HG02970 (cell line): ENCODE data around the gene ZNF614.
"Not testable (repeated sequence)": the region's sequence is repeated elsewhere in the genome, so short reads cannot be mapped to it uniquely, and the experiment has no call there.

ENCODE experiments used
- ATAC-seq: cut with Tn5 transposase; IDR thresholded peaks from one replicate; pipeline ENCODE4 v1.9.1; 2021; ENCODE audit warnings: mild to moderate bottlenecking, moderate library complexity, moderate number of reproducible peaks; ENCODE audit not compliant: unreplicated experiment, low FRiP score

Gene ZNF614

GRCh38 chr19:51994048-51994644 is 34.0 kb downstream of the ZNF614 start:
- no peak for ATAC-seq

GRCh38 chr19:51993422-51993821 is 34.8 kb downstream of the ZNF614 start:
- ATAC-seq: no peak

- peak; percentile 90 for ATAC-seq
Observed at GRCh38 chr19:51986309-51987291, 41.6 kb downstream of the ZNF614 start, which contains the start of gene ZNF350. ZNF350 (minus strand) TSS chr19:51986840; CDS start chr19:51974360, 12,480 bp downstream.

GRCh38 chr19:51983361-51983760 is 44.8 kb downstream of the ZNF614 start:
- no peak for ATAC-seq

DNA sequence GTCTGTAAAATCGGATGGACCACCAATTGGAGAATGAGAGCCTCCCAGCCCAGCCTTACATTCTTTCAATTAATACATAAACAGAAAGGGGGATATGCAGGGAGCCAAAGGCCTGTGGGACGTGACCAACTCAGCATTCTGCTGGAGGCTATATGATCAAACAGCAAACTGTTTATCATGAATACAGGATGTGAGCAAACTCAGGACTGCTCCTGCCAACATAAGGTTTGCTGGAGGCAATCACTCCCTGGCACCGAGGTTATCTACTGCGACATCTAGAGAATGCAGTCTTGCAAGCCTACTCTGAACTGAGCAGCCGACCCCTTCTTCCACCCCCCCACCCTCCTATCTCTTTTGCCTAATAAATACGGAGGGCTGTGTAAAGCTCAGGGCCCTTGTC is 47.3 kb downstream of the ZNF614 start:
- not testable (repeated sequence) for ATAC-seq

- ATAC-seq: no peak
Observed at GRCh38 chr19:51980116-51980736, 48.0 kb downstream of the ZNF614 start.

GRCh38 chr19:51978882-51979281 is 49.3 kb downstream of the ZNF614 start:
- ATAC-seq: no peak

DNA sequence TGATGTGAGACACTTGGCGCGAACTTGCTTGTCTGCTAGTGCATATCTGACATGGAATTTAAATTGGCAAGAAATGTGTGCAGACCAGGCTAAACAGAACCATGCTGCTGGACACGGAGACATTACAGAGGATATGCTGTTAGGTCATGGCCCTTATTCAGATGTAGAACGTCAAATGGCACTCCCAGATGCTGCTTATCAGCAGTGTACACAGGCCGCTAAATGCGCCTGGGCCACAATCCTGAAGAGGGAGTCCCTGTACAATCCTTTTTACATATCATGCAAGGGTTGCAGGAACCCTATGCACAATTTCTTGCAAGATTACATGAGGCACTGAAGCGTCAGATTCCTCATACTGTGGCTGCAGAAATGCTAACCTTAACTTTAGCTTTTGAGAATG is 50.8 kb downstream of the ZNF614 start:
- ATAC-seq: no peak

DNA sequence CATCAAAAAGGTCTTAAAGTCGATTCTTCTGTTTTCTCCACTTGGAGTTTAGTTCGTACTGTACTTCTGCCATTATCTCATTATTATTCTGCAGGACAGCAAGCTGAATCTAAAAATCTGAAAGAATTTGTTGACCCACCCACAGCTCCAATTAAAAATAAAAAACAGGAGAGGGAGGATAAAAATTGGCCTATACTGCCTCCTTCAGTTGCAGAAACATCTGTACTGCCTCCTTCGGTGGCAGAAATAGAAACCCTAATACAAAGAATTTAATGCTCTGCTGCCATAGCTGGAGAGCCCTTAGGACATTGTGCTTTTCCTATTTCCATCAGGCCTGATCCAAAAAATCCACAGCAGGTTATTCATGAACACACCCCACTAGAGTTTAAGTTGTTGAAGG is 51.3 kb downstream of the ZNF614 start:
- ATAC-seq: no peak

GRCh38 chr19:51975787-51976186 is 52.4 kb downstream of the ZNF614 start:
- ATAC-seq: not testable (repeated sequence)

DNA sequence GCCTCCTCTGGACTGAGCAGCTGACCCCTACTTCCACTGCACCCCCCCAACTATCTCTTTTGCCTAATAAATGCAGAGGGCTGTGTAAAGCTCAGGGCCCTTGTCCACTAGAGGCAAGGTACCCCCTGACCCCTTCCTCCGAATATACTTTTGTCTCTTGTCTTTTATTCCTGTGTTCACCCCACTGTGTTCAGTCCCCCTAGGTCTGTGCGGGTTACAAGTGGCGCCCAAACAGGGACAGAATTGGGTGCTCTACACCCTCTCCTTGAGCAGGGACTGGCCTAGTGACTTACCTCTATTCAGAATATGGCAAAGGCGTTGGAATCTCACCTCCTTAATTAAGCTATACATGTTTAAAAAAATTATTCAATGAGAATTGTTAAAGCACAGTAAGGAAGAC is 56.6 kb downstream of the ZNF614 start:
- ATAC-seq: no peak

- no peak for ATAC-seq
Observed at GRCh38 chr19:51970718-51971117, 57.5 kb downstream of the ZNF614 start.

GRCh38 chr19:51965583-51965982 is 62.6 kb downstream of the ZNF614 start:
- ATAC-seq: no peak
